HepG2 (cell line): ENCODE results near the gene UQCRC2. TPM values are rescaled to one million over a fixed set of nuclear protein-coding genes. Genes with fewer than 3 reads are reported as not detected.

Experiments
- ARNT2 ChIP-seq: sonication (generic); formaldehyde crosslinking; IDR thresholded peaks from 2 replicates; pipeline ENCODE4 v1.8.0; 2022; ENCODE audit warnings: mild to moderate bottlenecking, low read depth, missing genetic modification reagents, moderate library complexity
- JUND ChIP-seq: sonication (generic); formaldehyde crosslinking; IDR thresholded peaks from 2 replicates; pipeline ENCODE4 v1.8.0; 2022; ENCODE audit warnings: mild to moderate bottlenecking, missing genetic modification reagents
- LCORL ChIP-seq, 2 experiments: fragments of 450-650 bp in 1 of 2; sonication (generic) in 1 of 2; formaldehyde crosslinking in 1 of 2; IDR thresholded peaks; 2 replicates each; pipeline versions ENCODE4 v1.5.0 to v1.6.1; 2017 to 2020; ENCODE audit warnings: antibody characterized with exemption in 1 of 2, missing genetic modification reagents in 1 of 2
- NFKB2 ChIP-seq: sonication (generic); formaldehyde crosslinking; IDR thresholded peaks from 2 replicates; pipeline ENCODE4 v1.4.0; 2020; ENCODE audit warnings: missing genetic modification reagents, borderline replicate concordance
- NONO ChIP-seq, 2 experiments: fragments of 450-650 bp in 1 of 2; sonication (generic) in 1 of 2; formaldehyde crosslinking in 1 of 2; IDR thresholded peaks in 1 of 2; conservative IDR thresholded peaks in 1 of 2; 2 replicates each; pipeline versions ENCODE4 v1.6.1 to v1.8.0; 2017 to 2022; ENCODE audit warnings: mild to moderate bottlenecking in 1 of 2, missing genetic modification reagents in 1 of 2, moderate library complexity in 1 of 2
- NRL ChIP-seq: sonication (generic); formaldehyde crosslinking; IDR thresholded peaks from 2 replicates; pipeline ENCODE4 v1.5.0; 2020; ENCODE audit warnings: missing genetic modification reagents, mild to moderate bottlenecking, moderate library complexity, borderline replicate concordance
- RORA ChIP-seq: sonication (generic); formaldehyde crosslinking; IDR thresholded peaks from 2 replicates; pipeline ENCODE4 v1.5.0; 2020; ENCODE audit warnings: mild to moderate bottlenecking, missing genetic modification reagents, moderate library complexity
- SUZ12 ChIP-seq: fragments of 150-350 bp; IDR thresholded peaks from 2 replicates; pipeline ENCODE4 v1.6.1; 2014; ENCODE audit warnings: low read depth, low read length
- TOE1 ChIP-seq: sonication (generic); formaldehyde crosslinking; IDR thresholded peaks from 2 replicates; pipeline ENCODE4 v1.4.0; 2020; ENCODE audit warnings: mild to moderate bottlenecking, missing genetic modification reagents
- ZBTB3 ChIP-seq: sonication (generic); formaldehyde crosslinking; IDR thresholded peaks from 2 replicates; pipeline ENCODE4 v1.4.0; 2020; ENCODE audit warnings: low read depth, mild to moderate bottlenecking, moderate library complexity, missing genetic modification reagents, borderline replicate concordance
- ZNF263 ChIP-seq: sonication (generic); formaldehyde crosslinking; IDR thresholded peaks from 2 replicates; pipeline ENCODE4 v1.4.0; 2020; ENCODE audit warnings: missing genetic modification reagents
- ZNF430 ChIP-seq: sonication (generic); formaldehyde crosslinking; IDR thresholded peaks from 2 replicates; pipeline ENCODE4 v1.9.0; 2021; ENCODE audit warnings: mild to moderate bottlenecking, missing genetic modification reagents
- ZNF567 ChIP-seq: sonication (generic); formaldehyde crosslinking; IDR thresholded peaks from 2 replicates; pipeline ENCODE4 v1.8.1; 2023; ENCODE audit warnings: mild to moderate bottlenecking, missing genetic modification reagents, borderline replicate concordance
- ZSCAN25 ChIP-seq: sonication (generic); formaldehyde crosslinking; IDR thresholded peaks from 2 replicates; pipeline ENCODE4 v1.8.0; 2022; ENCODE audit warnings: mild to moderate bottlenecking, missing genetic modification reagents
- polyA plus RNA-seq, 8 experiments: library from polyadenylated mRNA; depleted of rRNA in 3 of 8; stranded (reverse) in 7 of 8; unstranded in 1 of 8; fragments of >200 nt; fragmentation: Illumina TruSeq in 4 of 8; extraction: Trizol in 4 of 8; gene quantifications; 2 replicates each; pipeline versions ENCODE4 v1.2.1 to v1.2.3, GENCODE V29; 2011 to 2016; ENCODE audit warnings: low read depth in 4 of 8, missing spikeins in 1 of 8, mixed read lengths in 1 of 8; ENCODE audit not compliant: insufficient read depth in 1 of 8
- total RNA-seq, 5 experiments: library from RNA; depleted of rRNA; stranded (reverse); fragments of >200 nt; fragmentation: Illumina TruSeq; extraction: Trizol; gene quantifications; 2 replicates each; pipeline ENCODE4 v1.2.3, GENCODE V29; 2016; ENCODE audit warnings: low read depth in 1 of 5
- TF ChIP-seq, protein P1 (sequence below): sonication (generic); formaldehyde crosslinking; IDR thresholded peaks from 2 replicates; pipeline ENCODE4 v1.4.0; 2020; ENCODE audit warnings: mild to moderate bottlenecking, missing genetic modification reagents
- TF ChIP-seq, protein P2 (sequence below): sonication (generic); formaldehyde crosslinking; IDR thresholded peaks from 2 replicates; pipeline ENCODE4 v1.8.0; 2022; ENCODE audit warnings: missing genetic modification reagents, mild to moderate bottlenecking, moderate library complexity, borderline replicate concordance
- TF ChIP-seq, protein P3 (sequence below): sonication (generic); formaldehyde crosslinking; IDR thresholded peaks from 2 replicates; pipeline ENCODE4 v1.5.1; 2020; ENCODE audit warnings: mild to moderate bottlenecking, missing genetic modification reagents, moderate library complexity
- TF ChIP-seq, protein P4 (sequence below): sonication (generic); formaldehyde crosslinking; IDR thresholded peaks from 2 replicates; pipeline ENCODE4 v1.5.0; 2020; ENCODE audit warnings: missing genetic modification reagents, mild to moderate bottlenecking, borderline replicate concordance

The UQCRC2 gene
- total and polyA plus RNA-seq, 2 of the 13 experiments (the other 11 are each of a cell fraction or from before 2014, with no cell fraction given) = 442 to 536 TPM

DNA sequence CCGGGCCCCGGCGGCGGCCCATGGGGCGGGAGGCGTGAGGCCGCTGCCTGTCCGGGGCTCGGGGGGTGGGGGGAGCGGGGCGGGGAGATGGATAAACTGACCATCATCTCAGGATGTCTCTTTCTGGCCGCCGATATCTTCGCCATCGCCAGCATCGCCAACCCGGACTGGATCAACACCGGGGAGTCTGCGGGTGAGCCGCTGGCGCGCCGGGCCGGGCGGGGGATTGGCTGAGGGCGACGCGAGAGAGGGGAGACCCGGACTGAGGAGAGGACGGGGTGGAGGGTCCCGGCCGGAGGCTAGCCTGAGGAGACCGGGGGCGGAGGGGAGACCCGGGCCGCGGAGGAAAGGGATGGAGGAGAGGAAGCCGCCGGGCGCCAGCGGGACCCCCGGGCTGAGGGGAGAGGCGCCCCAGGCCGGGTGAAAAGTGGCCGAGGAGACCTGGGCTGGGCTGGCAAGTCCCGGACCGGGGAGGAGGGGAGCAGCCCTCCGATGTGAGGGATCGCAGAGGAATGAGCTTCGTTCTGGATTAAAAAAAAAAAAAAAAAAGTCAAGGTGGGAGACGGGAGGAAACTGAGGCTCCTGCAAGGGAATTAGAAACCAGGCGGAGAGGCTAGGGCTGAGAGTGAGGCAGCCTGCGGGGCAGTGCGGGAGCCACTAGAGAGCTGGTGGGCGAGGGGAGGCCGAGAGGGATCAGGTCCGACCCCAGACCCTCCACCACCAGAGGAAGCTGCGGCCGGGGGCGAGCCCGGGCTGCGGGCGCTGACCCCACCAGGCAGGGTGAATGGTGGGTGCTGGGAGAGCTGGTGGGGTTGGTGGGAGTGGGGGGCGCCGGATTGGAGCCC is 55.3 kb downstream of the UQCRC2 start (continued):
- TF ChIP-seq, protein P1, sequence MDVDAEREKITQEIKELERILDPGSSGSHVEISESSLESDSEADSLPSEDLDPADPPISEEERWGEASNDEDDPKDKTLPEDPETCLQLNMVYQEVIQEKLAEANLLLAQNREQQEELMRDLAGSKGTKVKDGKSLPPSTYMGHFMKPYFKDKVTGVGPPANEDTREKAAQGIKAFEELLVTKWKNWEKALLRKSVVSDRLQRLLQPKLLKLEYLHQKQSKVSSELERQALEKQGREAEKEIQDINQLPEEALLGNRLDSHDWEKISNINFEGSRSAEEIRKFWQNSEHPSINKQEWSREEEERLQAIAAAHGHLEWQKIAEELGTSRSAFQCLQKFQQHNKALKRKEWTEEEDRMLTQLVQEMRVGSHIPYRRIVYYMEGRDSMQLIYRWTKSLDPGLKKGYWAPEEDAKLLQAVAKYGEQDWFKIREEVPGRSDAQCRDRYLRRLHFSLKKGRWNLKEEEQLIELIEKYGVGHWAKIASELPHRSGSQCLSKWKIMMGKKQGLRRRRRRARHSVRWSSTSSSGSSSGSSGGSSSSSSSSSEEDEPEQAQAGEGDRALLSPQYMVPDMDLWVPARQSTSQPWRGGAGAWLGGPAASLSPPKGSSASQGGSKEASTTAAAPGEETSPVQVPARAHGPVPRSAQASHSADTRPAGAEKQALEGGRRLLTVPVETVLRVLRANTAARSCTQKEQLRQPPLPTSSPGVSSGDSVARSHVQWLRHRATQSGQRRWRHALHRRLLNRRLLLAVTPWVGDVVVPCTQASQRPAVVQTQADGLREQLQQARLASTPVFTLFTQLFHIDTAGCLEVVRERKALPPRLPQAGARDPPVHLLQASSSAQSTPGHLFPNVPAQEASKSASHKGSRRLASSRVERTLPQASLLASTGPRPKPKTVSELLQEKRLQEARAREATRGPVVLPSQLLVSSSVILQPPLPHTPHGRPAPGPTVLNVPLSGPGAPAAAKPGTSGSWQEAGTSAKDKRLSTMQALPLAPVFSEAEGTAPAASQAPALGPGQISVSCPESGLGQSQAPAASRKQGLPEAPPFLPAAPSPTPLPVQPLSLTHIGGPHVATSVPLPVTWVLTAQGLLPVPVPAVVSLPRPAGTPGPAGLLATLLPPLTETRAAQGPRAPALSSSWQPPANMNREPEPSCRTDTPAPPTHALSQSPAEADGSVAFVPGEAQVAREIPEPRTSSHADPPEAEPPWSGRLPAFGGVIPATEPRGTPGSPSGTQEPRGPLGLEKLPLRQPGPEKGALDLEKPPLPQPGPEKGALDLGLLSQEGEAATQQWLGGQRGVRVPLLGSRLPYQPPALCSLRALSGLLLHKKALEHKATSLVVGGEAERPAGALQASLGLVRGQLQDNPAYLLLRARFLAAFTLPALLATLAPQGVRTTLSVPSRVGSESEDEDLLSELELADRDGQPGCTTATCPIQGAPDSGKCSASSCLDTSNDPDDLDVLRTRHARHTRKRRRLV (CRISPR knock-in tag) = no peak; the same call in 1 of the 2 replicates
- TF ChIP-seq SUZ12 (no peak), JUND (CRISPR knock-in tag) (no peak), LCORL (IDR thresholded peaks at IDR 0.05) (no peak), LCORL (CRISPR knock-in tag; IDR thresholded peaks at IDR 0.05) (no peak), TOE1 (no peak), NFKB2 (CRISPR knock-in tag) (peak; percentile 56; the same call in 1 of the 2 replicates), ZBTB3 (CRISPR knock-in tag) (no peak), ZNF567 (no peak), ARNT2 (CRISPR knock-in tag) (no peak), RORA (no peak), ZSCAN25 (0 out of 2 replicates have a peak, but pooled peaks have one; percentile 15), ZNF263 (CRISPR knock-in tag) (peak; percentile 58), NRL (CRISPR knock-in tag) (peak; percentile 72; the same call in 1 of the 2 replicates), ZNF430 (CRISPR knock-in tag) (no peak), NONO (IDR thresholded peaks at IDR 0.05) (no peak), NONO (CRISPR knock-in tag; conservative IDR thresholded peaks at IDR 0.05) (0 out of 2 replicates have a peak, but pooled peaks have one; percentile 6)
- TF ChIP-seq, protein P2, sequence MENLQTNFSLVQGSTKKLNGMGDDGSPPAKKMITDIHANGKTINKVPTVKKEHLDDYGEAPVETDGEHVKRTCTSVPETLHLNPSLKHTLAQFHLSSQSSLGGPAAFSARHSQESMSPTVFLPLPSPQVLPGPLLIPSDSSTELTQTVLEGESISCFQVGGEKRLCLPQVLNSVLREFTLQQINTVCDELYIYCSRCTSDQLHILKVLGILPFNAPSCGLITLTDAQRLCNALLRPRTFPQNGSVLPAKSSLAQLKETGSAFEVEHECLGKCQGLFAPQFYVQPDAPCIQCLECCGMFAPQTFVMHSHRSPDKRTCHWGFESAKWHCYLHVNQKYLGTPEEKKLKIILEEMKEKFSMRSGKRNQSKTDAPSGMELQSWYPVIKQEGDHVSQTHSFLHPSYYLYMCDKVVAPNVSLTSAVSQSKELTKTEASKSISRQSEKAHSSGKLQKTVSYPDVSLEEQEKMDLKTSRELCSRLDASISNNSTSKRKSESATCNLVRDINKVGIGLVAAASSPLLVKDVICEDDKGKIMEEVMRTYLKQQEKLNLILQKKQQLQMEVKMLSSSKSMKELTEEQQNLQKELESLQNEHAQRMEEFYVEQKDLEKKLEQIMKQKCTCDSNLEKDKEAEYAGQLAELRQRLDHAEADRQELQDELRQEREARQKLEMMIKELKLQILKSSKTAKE (CRISPR knock-in tag) = no peak
- TF ChIP-seq, protein P3, sequence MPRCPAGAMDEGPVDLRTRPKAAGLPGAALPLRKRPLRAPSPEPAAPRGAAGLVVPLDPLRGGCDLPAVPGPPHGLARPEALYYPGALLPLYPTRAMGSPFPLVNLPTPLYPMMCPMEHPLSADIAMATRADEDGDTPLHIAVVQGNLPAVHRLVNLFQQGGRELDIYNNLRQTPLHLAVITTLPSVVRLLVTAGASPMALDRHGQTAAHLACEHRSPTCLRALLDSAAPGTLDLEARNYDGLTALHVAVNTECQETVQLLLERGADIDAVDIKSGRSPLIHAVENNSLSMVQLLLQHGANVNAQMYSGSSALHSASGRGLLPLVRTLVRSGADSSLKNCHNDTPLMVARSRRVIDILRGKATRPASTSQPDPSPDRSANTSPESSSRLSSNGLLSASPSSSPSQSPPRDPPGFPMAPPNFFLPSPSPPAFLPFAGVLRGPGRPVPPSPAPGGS = no peak
- TF ChIP-seq, protein P4, sequence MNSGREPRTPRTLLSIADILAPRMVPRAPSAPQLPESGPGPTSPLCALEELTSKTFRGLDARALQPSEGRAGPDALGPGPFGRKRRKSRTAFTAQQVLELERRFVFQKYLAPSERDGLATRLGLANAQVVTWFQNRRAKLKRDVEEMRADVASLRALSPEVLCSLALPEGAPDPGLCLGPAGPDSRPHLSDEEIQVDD (CRISPR knock-in tag) = no peak
